ENCODE data around the gene TMEM213. TPM values are rescaled to one million over a fixed set of nuclear protein-coding genes. Genes with fewer than 3 reads are reported as not detected.
"Not testable (repeated sequence)": the region's sequence is repeated elsewhere in the genome, so short reads cannot be mapped to it uniquely, and the experiment has no call there.

The TMEM213 gene
- total RNA-seq, 1 donor from 2014 or later: not detected

- H3K27me3 Mint-ChIP-seq (ENCODE audit: low read depth): no peaks in the 10 kb centered on the region
- no peak overlapping the region for H3K27ac Mint-ChIP-seq (ENCODE audit: unreplicated experiment)
- no peaks in the 10 kb centered on the region for H3K36me3 Mint-ChIP-seq (ENCODE audit: low read depth)
- H3K9me3 Mint-ChIP-seq: no peaks in the 10 kb centered on the region
- no peak overlapping the region for H3K4me3 Mint-ChIP-seq
- DNase-seq (ENCODE audit: low read depth, low spot score): no peak
- H3K4me1 Mint-ChIP-seq: no peaks in the 10 kb centered on the region
- TF ChIP-seq CTCF (conservative IDR thresholded peaks at IDR 0.05): no peak
Observed at GRCh38 chr7:138809346-138809745, 11.6 kb downstream of the TMEM213 start.

- not testable (repeated sequence) for H3K4me1 Mint-ChIP-seq; H3K27ac Mint-ChIP-seq (ENCODE audit: unreplicated experiment); H3K9me3 Mint-ChIP-seq; H3K27me3 Mint-ChIP-seq (ENCODE audit: low read depth); H3K4me3 Mint-ChIP-seq; DNase-seq (ENCODE audit: low read depth, low spot score); H3K36me3 Mint-ChIP-seq (ENCODE audit: low read depth)
Observed at GRCh38 chr7:138811327-138811726, 13.5 kb downstream of the TMEM213 start.

GRCh38 chr7:138813945-138814344 lies 16.2 kb downstream of the TMEM213 start:
- no peak for TF ChIP-seq CTCF (conservative IDR thresholded peaks at IDR 0.05)
- no peak overlapping the region for H3K27ac Mint-ChIP-seq (ENCODE audit: unreplicated experiment)
- no peak overlapping the region for H3K4me3 Mint-ChIP-seq
- no peaks in the 10 kb centered on the region for H3K4me1 Mint-ChIP-seq
- no peaks in the 10 kb centered on the region for H3K27me3 Mint-ChIP-seq (ENCODE audit: low read depth)
- H3K36me3 Mint-ChIP-seq (ENCODE audit: low read depth): no peaks in the 10 kb centered on the region
- DNase-seq (ENCODE audit: low read depth, low spot score): no peak
- H3K9me3 Mint-ChIP-seq: no peaks in the 10 kb centered on the region

- Mint-ChIP-seq H3K4me3 (no peak overlapping the region), H3K27me3 (ENCODE audit: low read depth) (no peaks in the 10 kb centered on the region), H3K36me3 (ENCODE audit: low read depth) (no peaks in the 10 kb centered on the region), H3K4me1 (no peaks in the 10 kb centered on the region), H3K9me3 (no peaks in the 10 kb centered on the region), H3K27ac (ENCODE audit: unreplicated experiment) (no peak overlapping the region)
- TF ChIP-seq CTCF (conservative IDR thresholded peaks at IDR 0.05): no peak
- DNase-seq (ENCODE audit: low read depth, low spot score): no peak
Observed at GRCh38 chr7:138814816-138815332, 17.1 kb downstream of the TMEM213 start.

- Mint-ChIP-seq H3K27ac (ENCODE audit: unreplicated experiment) (no peak overlapping the region), H3K4me3 (no peak overlapping the region), H3K4me1 (peaks cover 7% of the 10 kb centered on the region), H3K36me3 (ENCODE audit: low read depth) (no peaks in the 10 kb centered on the region), H3K9me3 (no peaks in the 10 kb centered on the region), H3K27me3 (ENCODE audit: low read depth) (no peaks in the 10 kb centered on the region)
- no peak for TF ChIP-seq CTCF (conservative IDR thresholded peaks at IDR 0.05)
- DNase-seq (ENCODE audit: low read depth, low spot score): no peak
Observed at GRCh38 chr7:138816650-138817049, 18.9 kb downstream of the TMEM213 start.

GRCh38 chr7:138819625-138820024 lies 21.8 kb downstream of the TMEM213 start:
- no peaks in the 10 kb centered on the region for H3K36me3 Mint-ChIP-seq (ENCODE audit: low read depth)

More at GRCh38 chr7:138819625-138820024, 21.8 kb downstream of the TMEM213 start:
- H3K4me1 Mint-ChIP-seq: peaks cover 9% of the 10 kb centered on the region
- H3K4me3 Mint-ChIP-seq: no peak overlapping the region
- no peak for TF ChIP-seq CTCF (conservative IDR thresholded peaks at IDR 0.05)
- no peak for DNase-seq (ENCODE audit: low read depth, low spot score)
- no peaks in the 10 kb centered on the region for H3K9me3 Mint-ChIP-seq
- no peaks in the 10 kb centered on the region for H3K27me3 Mint-ChIP-seq (ENCODE audit: low read depth)
- H3K27ac Mint-ChIP-seq (ENCODE audit: unreplicated experiment): no peak overlapping the region

All from neural crest cell (in vitro differentiated cells).